WERI-Rb-1 (cell line): Measurements from ENCODE around the gene MAGI2.

ENCODE experiments used
- DNase-seq: peaks from one replicate; pipeline ENCODE4 v3.0.0-alpha.2; 2020
- H3K27ac ChIP-seq: fragments of 250-450 bp; sonication (Bioruptor Pico); 2 replicates; pipeline ENCODE4 v1.5.1; 2020; ENCODE audit warnings: mild to moderate bottlenecking, moderate library complexity
- H3K27me3 ChIP-seq: fragments of 250-450 bp; sonication (Bioruptor Pico); 2 replicates; pipeline ENCODE4 v1.5.1; 2021; ENCODE audit warnings: mild to moderate bottlenecking, low read depth, moderate library complexity; ENCODE audit not compliant: insufficient read depth, severe bottlenecking
- H3K36me3 ChIP-seq: fragments of 250-450 bp; sonication (Bioruptor Pico); 2 replicates; pipeline ENCODE4 v1.5.1; 2020; ENCODE audit warnings: mild to moderate bottlenecking, moderate library complexity
- H3K4me3 ChIP-seq: 2 replicates; pipeline ENCODE4 v1.5.1; 2011; ENCODE audit warnings: low read depth, mild to moderate bottlenecking, control low read depth, low read length
- H3K9me3 ChIP-seq: fragments of 250-450 bp; sonication (Bioruptor Pico); 2 replicates; pipeline ENCODE4 v1.5.1; 2021; ENCODE audit warnings: mild to moderate bottlenecking, moderate library complexity; ENCODE audit not compliant: severe bottlenecking
- CTCF ChIP-seq: IDR thresholded peaks from 2 replicates; pipeline ENCODE4 v1.5.1; 2011; ENCODE audit warnings: low read depth, mild to moderate bottlenecking, control low read depth, inconsistent platforms, low read length

The MAGI2 gene

GRCh38 chr7:78234634-78235033 is 1218.8 kb downstream of the MAGI2 start:
- no peak overlapping the region for H3K4me3 ChIP-seq
- DNase-seq = no peak
- H3K27me3 ChIP-seq = no peaks in the 10 kb centered on the region
- TF ChIP-seq CTCF = no peak
- H3K36me3 ChIP-seq = no peaks in the 10 kb centered on the region
- H3K9me3 ChIP-seq = no peaks in the 10 kb centered on the region
- no peak overlapping the region for H3K27ac ChIP-seq

- H3K36me3 ChIP-seq = no peaks in the 10 kb centered on the region
- no peak for DNase-seq
- no peaks in the 10 kb centered on the region for H3K9me3 ChIP-seq
- H3K27me3 ChIP-seq = no peaks in the 10 kb centered on the region
- no peak for TF ChIP-seq CTCF
- H3K27ac ChIP-seq = no peak overlapping the region
- H3K4me3 ChIP-seq = no peak overlapping the region
Observed at GRCh38 chr7:78232806-78233205, 1220.7 kb downstream of the MAGI2 start.

GRCh38 chr7:78226059-78226719 is 1227.3 kb downstream of the MAGI2 start:
- no peaks in the 10 kb centered on the region for H3K9me3 ChIP-seq
- H3K27me3 ChIP-seq = no peaks in the 10 kb centered on the region
- H3K36me3 ChIP-seq = no peaks in the 10 kb centered on the region
- no peak overlapping the region for H3K4me3 ChIP-seq
- peak; percentile 73 for DNase-seq
- TF ChIP-seq CTCF = peak; percentile 53
- no peak overlapping the region for H3K27ac ChIP-seq

GRCh38 chr7:78225534-78225933 is 1227.9 kb downstream of the MAGI2 start:
- Histone ChIP-seq H3K27ac (no peak overlapping the region), H3K4me3 (no peak overlapping the region), H3K27me3 (no peaks in the 10 kb centered on the region), H3K9me3 (no peaks in the 10 kb centered on the region), H3K36me3 (no peaks in the 10 kb centered on the region)
- DNase-seq = no peak
- no peak for TF ChIP-seq CTCF

- Histone ChIP-seq H3K27me3 (no peaks in the 10 kb centered on the region), H3K9me3 (no peaks in the 10 kb centered on the region), H3K27ac (no peak overlapping the region), H3K36me3 (no peaks in the 10 kb centered on the region), H3K4me3 (no peak overlapping the region)
- TF ChIP-seq CTCF = no peak
- no peak for DNase-seq
Observed at GRCh38 chr7:78224923-78225322, 1228.5 kb downstream of the MAGI2 start.

GRCh38 chr7:78223598-78223997 is 1229.9 kb downstream of the MAGI2 start:
- Histone ChIP-seq H3K36me3 (no peaks in the 10 kb centered on the region), H3K27me3 (no peaks in the 10 kb centered on the region), H3K4me3 (no peak overlapping the region), H3K9me3 (no peaks in the 10 kb centered on the region), H3K27ac (no peak overlapping the region)
- TF ChIP-seq CTCF = no peak
- DNase-seq = no peak
